T-helper 2 cell (primary cell): ENCODE data around the gene RNASEH1.
"Not testable (repeated sequence)": the region's sequence is repeated elsewhere in the genome, so short reads cannot be mapped to it uniquely, and the experiment has no call there.

Source experiments
- DNase-seq, 5 experiments: peaks; one replicate each; pipeline versions ENCODE4 v3.0.0 to v3.0.0-alpha.2; 2012 to 2022

Gene RNASEH1

DNA sequence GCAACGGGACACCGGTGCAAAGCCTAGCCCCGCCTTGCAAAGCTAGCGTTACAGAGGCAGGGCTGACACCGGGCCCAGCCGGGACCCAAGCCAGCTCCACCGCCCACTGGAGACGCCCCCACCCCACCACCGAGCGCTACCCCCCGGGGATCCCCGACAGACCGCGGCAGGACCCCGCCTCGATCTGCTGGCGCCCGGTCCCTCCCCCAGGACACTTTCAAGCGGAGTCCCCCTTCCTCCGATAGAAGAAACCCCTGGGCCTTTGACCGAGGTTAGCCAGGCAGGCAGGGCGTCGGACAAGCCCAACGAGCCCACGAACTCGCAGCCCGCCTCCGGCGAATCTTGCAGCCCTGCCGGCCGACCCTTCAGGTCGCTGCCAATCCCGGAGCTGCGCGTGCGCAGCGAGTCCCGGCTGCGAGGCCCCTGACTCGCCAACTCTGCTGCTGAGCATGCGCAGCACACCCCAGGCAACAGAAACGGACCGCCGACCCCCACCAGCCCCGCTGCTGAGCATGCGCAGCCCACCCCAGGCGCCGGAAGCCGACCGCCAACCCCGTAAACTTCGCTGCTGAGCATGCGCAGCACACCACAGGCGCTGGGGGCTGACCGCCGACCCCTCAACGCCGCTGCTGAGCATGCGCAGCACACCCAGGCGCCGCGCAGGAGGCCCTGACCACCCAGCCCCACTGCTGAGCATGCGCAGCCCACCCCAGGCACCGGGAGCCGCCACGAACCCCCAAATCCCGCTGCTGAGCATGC, 39.5 kb downstream of the RNASEH1 start:
- DNase-seq = peak; percentile 96 to 99 (median 97)

GRCh38 chr2:3517948-3518495, 40.1 kb downstream of the RNASEH1 start:
- no peak for DNase-seq

DNA sequence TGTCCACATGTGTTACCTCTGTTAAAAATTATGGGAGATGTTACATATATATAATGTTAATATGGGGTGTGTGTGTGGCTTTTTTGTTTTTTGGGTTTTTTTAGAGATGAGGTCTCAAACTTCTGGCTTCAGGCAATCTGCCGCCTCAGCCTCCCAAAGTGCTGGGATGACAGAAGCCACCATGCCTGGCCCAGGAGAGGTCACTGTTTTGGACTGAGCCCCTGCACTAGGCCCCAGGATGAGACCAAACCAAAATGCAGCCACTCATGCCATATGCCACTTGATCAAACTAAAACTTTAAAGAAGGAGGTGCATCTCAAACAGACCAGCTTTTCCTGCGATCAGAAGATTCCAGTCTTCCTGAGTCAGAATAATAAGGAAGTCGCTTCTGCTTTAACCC, 41.3 kb downstream of the RNASEH1 start:
- no peak for DNase-seq

- not testable (repeated sequence) for DNase-seq
Measured at GRCh38 chr2:3515438-3515837, 42.7 kb downstream of the RNASEH1 start.

GRCh38 chr2:3513026-3513810, 44.9 kb downstream of the RNASEH1 start:
- DNase-seq = no peak

GRCh38 chr2:3512086-3512485, 46.0 kb downstream of the RNASEH1 start:
- DNase-seq = no peak

DNA sequence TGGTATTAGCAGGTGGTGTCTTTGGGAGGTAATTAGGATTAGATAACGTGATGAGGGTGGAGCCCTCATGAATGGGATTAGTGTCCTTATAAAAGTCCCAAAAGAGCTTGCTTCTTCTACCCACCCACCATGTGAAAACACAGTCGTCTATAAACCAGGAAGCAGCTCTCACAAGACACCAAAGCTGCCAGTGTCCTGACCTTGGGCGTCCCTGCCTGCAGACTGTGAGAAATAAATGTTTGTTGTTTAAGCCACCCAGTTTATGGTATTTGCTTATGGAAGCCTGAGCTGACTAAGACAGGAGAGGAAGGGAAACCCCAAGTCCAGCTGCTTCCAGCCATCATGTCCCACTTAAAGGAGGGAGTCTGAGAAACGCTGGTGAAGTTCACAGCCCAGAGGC, 52.4 kb downstream of the RNASEH1 start:
- DNase-seq = no peak

- DNase-seq = no peak
Measured at GRCh38 chr2:3504741-3505140, 53.4 kb downstream of the RNASEH1 start.

GRCh38 chr2:3503483-3503882, 54.6 kb downstream of the RNASEH1 start:
- DNase-seq = no peak

DNA sequence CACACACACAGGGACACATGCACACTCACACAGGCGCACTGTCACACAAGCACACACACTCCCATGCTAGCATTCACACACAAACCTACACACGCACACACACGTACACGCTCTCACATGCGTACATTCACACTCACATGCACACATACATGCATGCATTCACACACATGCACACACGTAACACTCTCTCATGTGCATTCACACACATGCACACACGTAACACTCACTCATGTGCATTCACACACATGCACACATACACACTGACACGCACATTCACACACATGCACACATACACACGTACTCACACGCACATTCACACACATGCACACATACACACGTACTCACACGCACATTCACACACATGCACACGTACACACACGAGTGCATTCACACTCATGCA, 55.1 kb downstream of the RNASEH1 start:
- no peak for DNase-seq

DNA sequence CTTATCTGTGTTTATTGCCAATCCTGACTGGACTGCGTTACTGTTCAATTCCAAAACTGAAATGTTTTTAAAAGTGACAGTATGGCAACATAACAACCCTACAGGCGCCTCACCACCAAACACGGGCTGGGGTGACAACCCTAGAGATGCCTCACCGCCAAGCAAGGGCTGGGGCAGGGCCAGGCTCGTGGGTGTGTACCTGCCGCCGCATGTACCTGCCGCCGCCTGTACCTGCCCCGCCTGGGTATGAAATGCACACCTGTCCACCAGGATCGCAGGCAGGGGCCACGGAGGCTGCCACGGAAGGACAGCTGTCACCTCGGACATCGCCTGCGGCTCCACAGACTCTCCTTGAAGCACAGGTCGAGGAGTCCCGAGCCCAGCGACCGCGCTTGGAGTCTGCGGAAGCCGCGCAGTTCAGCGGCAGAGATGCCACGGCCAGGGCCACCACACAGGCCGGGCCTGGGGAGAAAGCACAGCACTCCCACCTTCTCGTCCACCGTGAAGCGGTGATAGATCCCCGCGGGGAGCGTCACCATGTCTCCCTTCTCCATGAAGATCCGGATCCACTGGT, 57.7 kb downstream of the RNASEH1 start:
- no peak for DNase-seq

DNA sequence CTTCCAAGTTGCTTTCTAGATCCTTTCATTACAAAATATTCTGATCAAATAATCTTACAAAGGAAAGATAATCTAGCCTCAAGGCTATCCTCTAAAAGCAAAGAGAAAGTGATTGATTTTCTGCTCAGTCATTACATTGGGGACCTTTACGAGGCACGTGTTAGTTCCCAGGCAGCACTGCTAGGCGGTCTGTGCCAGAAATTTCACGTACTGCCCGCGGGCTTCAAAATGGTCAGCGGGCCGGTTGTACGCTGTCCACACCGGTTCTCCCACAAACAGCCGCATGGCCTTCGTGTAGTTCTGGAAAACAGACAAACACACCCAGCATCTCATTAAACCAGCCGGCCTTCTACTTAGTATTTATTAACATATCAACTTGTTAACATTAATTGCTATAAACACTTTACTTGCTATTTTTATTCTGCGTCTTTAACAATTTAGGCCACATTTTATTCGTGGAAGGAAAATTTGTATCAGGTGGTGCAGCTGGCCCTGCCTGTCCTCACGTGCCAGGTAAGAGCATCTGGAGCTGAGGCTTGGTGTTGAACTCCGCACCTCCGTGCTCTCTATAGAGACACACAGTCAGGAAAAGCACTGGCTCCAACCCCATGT, 59.2 kb downstream of the RNASEH1 start:
- DNase-seq = no peak

DNA sequence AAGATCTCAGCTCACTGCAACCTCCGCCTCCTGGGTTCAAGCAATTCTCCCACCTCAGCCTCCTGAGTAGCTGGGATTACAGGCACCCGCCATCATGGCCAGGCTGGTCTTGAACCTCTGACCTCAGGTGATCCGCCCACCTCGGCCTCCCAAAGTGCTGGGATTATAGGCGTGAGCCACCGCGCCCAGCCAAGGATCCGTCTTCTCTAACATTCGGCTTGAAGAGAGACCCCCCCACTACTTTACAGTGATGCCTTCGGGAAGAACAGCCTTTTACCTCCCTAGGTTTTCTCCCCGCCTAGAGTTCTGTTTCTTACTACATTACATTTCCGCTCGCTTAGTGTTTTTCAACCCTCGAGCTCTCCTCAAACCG, 61.4 kb downstream of the RNASEH1 start:
- not testable (repeated sequence) for DNase-seq
